ENCODE measurements around the gene CELSR2.

The CELSR2 gene

GRCh38 chr1:109306832-109307273 lies 57.5 kb downstream of the CELSR2 start, which contains the start of gene MYBPHL:
MYBPHL (minus strand) TSS chr1:109307011; CDS start chr1:109306991, 20 bp downstream.
- TF ChIP-seq EZH2phosphoT487 (IDR thresholded peaks at IDR 0.05; ENCODE audit: borderline replicate concordance, low read length): no peak
- no peak for TF ChIP-seq CTCF (IDR thresholded peaks at IDR 0.05; ENCODE audit: low read depth, low read length, poor library complexity, severe bottlenecking)
- Histone ChIP-seq H3K9me3 (ENCODE audit: control insufficient read depth, insufficient read depth, low read length) (no peaks in the 10 kb centered on the region), H3F3A (ENCODE audit: control insufficient read depth, insufficient read depth) (0 out of 2 replicates have a peak, but pooled peaks cover 8% of the 10 kb centered on the region), H3K79me2 (ENCODE audit: control insufficient read depth, low read length) (no peaks in the 10 kb centered on the region), H4K20me1 (ENCODE audit: control insufficient read depth, insufficient read depth, low read depth, low read length) (no peaks in the 10 kb centered on the region), H3K9me2 (replicated peaks; ENCODE audit: control insufficient read depth, low read length) (no peaks in the 10 kb centered on the region), H3K4me2 (ENCODE audit: low read length) (peak within 1 kb of the TSS; percentile 77), H3K27ac (ENCODE audit: low read depth, low read length) (peak within 1 kb of the TSS; percentile 73), H3K4me1 (ENCODE audit: control insufficient read depth, low read length) (peaks cover 51% of the 10 kb centered on the region), H3K27me3 (ENCODE audit: control insufficient read depth, low read length) (no peaks in the 10 kb centered on the region), H3K36me3 (ENCODE audit: control insufficient read depth, low read length) (no peaks in the 10 kb centered on the region), H3K4me3 (ENCODE audit: low read length) (peak within 1 kb of the TSS; percentile 59)

- peak overlapping the region; percentile 77 for H3K4me2 ChIP-seq (ENCODE audit: low read length)
- H4K20me1 ChIP-seq (ENCODE audit: control insufficient read depth, insufficient read depth, low read depth, low read length): no peaks in the 10 kb centered on the region
- H3K27ac ChIP-seq (ENCODE audit: low read depth, low read length): peak overlapping the region; percentile 73
- H3K27me3 ChIP-seq (ENCODE audit: control insufficient read depth, low read length): no peaks in the 10 kb centered on the region
- H3F3A ChIP-seq (ENCODE audit: control insufficient read depth, insufficient read depth): 0 out of 2 replicates have a peak, but pooled peaks cover 8% of the 10 kb centered on the region
- peak overlapping the region; percentile 59 for H3K4me3 ChIP-seq (ENCODE audit: low read length)
- no peaks in the 10 kb centered on the region for H3K79me2 ChIP-seq (ENCODE audit: control insufficient read depth, low read length)
- no peaks in the 10 kb centered on the region for H3K9me2 ChIP-seq (replicated peaks; ENCODE audit: control insufficient read depth, low read length)
- peaks cover 51% of the 10 kb centered on the region for H3K4me1 ChIP-seq (ENCODE audit: control insufficient read depth, low read length)
- TF ChIP-seq CTCF (IDR thresholded peaks at IDR 0.05; ENCODE audit: low read depth, low read length, poor library complexity, severe bottlenecking) (peak; percentile 47), EZH2phosphoT487 (IDR thresholded peaks at IDR 0.05; ENCODE audit: borderline replicate concordance, low read length) (no peak)
- H3K36me3 ChIP-seq (ENCODE audit: control insufficient read depth, low read length): no peaks in the 10 kb centered on the region
- no peaks in the 10 kb centered on the region for H3K9me3 ChIP-seq (ENCODE audit: control insufficient read depth, insufficient read depth, low read length)
These were observed 58.1 kb downstream of the CELSR2 start for GRCh38 chr1:109307274-109308021.

GRCh38 chr1:109309347-109309746 lies 60.0 kb downstream of the CELSR2 start:
- Histone ChIP-seq H3K4me2 (ENCODE audit: low read length) (no peak overlapping the region), H3K9me2 (replicated peaks; ENCODE audit: control insufficient read depth, low read length) (no peaks in the 10 kb centered on the region), H3F3A (ENCODE audit: control insufficient read depth, insufficient read depth) (peaks cover 8% of the 10 kb centered on the region; the same call in 1 of the 2 replicates), H3K27ac (ENCODE audit: low read depth, low read length) (no peak overlapping the region), H3K4me1 (ENCODE audit: control insufficient read depth, low read length) (peaks cover 51% of the 10 kb centered on the region), H3K79me2 (ENCODE audit: control insufficient read depth, low read length) (no peaks in the 10 kb centered on the region), H4K20me1 (ENCODE audit: control insufficient read depth, insufficient read depth, low read depth, low read length) (no peaks in the 10 kb centered on the region), H3K27me3 (ENCODE audit: control insufficient read depth, low read length) (no peaks in the 10 kb centered on the region), H3K36me3 (ENCODE audit: control insufficient read depth, low read length) (no peaks in the 10 kb centered on the region), H3K9me3 (ENCODE audit: control insufficient read depth, insufficient read depth, low read length) (no peaks in the 10 kb centered on the region), H3K4me3 (ENCODE audit: low read length) (no peak overlapping the region)
- TF ChIP-seq EZH2phosphoT487 (IDR thresholded peaks at IDR 0.05; ENCODE audit: borderline replicate concordance, low read length): no peak
- TF ChIP-seq CTCF (IDR thresholded peaks at IDR 0.05; ENCODE audit: low read depth, low read length, poor library complexity, severe bottlenecking): no peak
